ENCODE data around the gene TNS3. TPM values are rescaled to one million over a fixed set of nuclear protein-coding genes. Genes with fewer than 3 reads are reported as not detected.
"Not testable (repeated sequence)": the region's sequence is repeated elsewhere in the genome, so short reads cannot be mapped to it uniquely, and the experiment has no call there.

TNS3 gene
- total and polyA plus RNA-seq, 9 donors = 20.2 to 49.1 (median 29.7) TPM

DNA sequence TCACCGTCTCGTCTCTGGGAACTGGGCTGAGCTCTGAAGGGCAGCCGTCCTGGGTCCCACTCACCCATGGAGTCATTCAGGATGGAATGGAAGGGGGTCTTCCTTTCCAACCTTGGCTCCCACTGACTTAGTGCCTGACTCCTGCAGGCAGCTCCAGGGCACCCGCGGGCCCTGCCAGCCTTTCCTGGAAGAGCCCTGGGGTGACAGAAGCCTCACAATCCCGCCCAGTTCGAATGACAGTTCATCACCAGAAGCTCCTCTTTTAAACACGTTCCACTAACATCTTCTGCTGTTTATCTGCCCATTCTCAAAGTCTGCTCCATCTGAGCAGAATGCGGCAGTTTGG, 110.6 kb downstream of the TNS3 start:
- 89% methylated on average over 6 of the region's 9 CpGs for WGBS (ENCODE audit: insufficient coverage)
- Histone ChIP-seq H3K27ac (ENCODE audit: low read length) (no peak overlapping the region), H3K36me3 (ENCODE audit: control insufficient read depth, insufficient read depth, low read length) (peaks cover 4% of the 10 kb centered on the region), H3K4me1 (ENCODE audit: control insufficient read depth, insufficient read depth, low read length) (peaks cover 16% of the 10 kb centered on the region), H3K27me3 (ENCODE audit: control insufficient read depth, insufficient read depth, low read length) (no peaks in the 10 kb centered on the region), H3K9me3 (replicated peaks; ENCODE audit: control insufficient read depth, low read depth, low read length) (no peaks in the 10 kb centered on the region), H3K4me3 (ENCODE audit: low read length) (no peak overlapping the region)
- no peak for DNase-seq

DNA sequence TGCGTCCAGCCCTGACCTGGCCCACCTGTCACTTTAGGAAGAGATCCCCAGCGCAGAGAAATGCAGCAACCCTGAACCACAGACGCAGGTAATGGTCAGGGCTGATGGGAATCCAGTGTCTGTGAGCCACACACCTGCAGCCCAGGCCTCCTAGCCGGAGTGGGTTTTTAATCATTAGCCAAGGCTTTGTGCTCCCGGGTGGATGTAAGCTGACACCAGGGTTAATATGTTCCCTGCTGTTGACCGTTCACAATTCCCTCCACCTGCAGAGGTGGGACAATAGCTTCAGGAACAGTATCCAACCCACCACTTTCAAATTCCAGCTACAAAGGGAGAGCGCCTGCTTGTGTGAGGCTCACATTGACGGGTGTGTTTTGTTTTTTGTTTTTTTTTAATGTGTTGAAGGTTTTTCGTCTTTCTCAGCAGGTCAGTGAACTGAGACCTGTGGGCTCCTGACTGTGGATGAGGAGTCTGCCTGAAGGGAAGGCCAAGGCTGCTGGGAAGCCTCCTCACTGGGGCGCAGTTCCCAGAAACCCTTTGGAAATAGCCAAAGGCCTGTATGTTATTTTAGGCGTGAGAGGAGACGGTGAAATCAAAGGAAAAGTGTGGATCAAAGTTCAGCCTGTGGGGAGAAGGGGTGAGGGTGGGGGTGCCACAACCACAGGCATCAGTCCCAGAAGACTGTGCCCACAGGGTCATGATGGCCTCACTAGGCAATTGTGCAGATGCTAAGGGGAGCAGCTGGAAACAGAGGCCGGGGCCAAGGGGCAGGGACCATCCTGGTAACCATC, 111.1 kb downstream of the TNS3 start:
- H3K9me3 ChIP-seq (replicated peaks; ENCODE audit: control insufficient read depth, low read depth, low read length) = no peaks in the 10 kb centered on the region
- no peaks in the 10 kb centered on the region for H3K27me3 ChIP-seq (ENCODE audit: control insufficient read depth, insufficient read depth, low read length)
- H3K27ac ChIP-seq (ENCODE audit: low read length) = no peak overlapping the region
- no peak overlapping the region for H3K4me3 ChIP-seq (ENCODE audit: low read length)
- DNase-seq = no peak
- WGBS (ENCODE audit: insufficient coverage) = 44% methylated on average over 7 of the region's 13 CpGs
- peaks cover 4% of the 10 kb centered on the region for H3K36me3 ChIP-seq (ENCODE audit: control insufficient read depth, insufficient read depth, low read length)
- peaks cover 15% of the 10 kb centered on the region for H3K4me1 ChIP-seq (ENCODE audit: control insufficient read depth, insufficient read depth, low read length)

DNA sequence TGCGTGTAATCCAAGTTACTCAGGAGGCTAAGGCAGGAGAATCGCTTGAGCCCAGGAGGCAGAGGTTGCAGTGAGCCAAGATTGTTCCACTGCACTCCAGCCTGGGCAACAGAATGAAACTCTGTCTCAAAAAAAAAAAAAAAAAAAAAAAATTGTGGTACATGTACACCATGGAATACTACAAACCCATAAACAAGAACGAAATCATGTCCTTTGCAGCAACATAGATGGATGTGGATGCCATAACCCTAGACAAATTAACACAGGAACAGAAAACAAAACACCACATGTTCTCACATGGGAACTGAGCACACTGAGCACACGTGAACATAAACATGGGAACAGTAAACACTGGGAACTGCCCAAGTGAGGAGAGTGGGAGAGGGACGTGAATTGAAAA, 112.1 kb downstream of the TNS3 start:
- 100% methylated on average over 2 of the region's 5 CpGs for whole genome bisulfite sequencing (ENCODE audit: insufficient coverage)
- not testable (repeated sequence) for H3K36me3 ChIP-seq (ENCODE audit: control insufficient read depth, insufficient read depth, low read length); H3K27me3 ChIP-seq (ENCODE audit: control insufficient read depth, insufficient read depth, low read length); H3K9me3 ChIP-seq (replicated peaks; ENCODE audit: control insufficient read depth, low read depth, low read length); H3K4me3 ChIP-seq (ENCODE audit: low read length); DNase-seq; H3K27ac ChIP-seq (ENCODE audit: low read length)
- peaks cover 10% of the 10 kb centered on the region for H3K4me1 ChIP-seq (ENCODE audit: control insufficient read depth, insufficient read depth, low read length)

DNA sequence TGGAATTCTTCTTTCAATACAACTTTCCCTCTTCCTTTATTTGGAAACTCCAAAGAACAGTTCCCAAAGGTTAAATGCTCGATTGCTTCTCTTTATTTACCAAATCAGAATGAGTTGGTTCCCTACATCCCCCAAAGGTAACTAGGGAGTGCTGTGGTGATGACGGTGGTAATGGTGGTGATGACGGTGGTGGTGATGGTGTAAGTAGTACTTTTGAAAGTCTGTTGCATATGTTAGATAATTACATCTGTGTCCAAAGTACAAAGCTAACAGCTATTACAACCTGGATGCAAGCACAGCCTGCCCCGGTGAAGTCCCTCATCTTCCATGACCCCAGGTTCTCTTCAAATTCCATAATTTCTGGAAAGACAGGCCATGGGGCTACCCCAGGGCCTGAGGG, 115.1 kb downstream of the TNS3 start:
- Histone ChIP-seq H3K27me3 (ENCODE audit: control insufficient read depth, insufficient read depth, low read length) (no peaks in the 10 kb centered on the region), H3K4me1 (ENCODE audit: control insufficient read depth, insufficient read depth, low read length) (peaks cover 19% of the 10 kb centered on the region), H3K9me3 (replicated peaks; ENCODE audit: control insufficient read depth, low read depth, low read length) (no peaks in the 10 kb centered on the region), H3K36me3 (ENCODE audit: control insufficient read depth, insufficient read depth, low read length) (no peaks in the 10 kb centered on the region), H3K27ac (ENCODE audit: low read length) (no peak overlapping the region), H3K4me3 (ENCODE audit: low read length) (no peak overlapping the region)
- no CpG with 5 or more reads among the region's 4 CpGs for WGBS (ENCODE audit: insufficient coverage)
- DNase-seq = no peak

DNA sequence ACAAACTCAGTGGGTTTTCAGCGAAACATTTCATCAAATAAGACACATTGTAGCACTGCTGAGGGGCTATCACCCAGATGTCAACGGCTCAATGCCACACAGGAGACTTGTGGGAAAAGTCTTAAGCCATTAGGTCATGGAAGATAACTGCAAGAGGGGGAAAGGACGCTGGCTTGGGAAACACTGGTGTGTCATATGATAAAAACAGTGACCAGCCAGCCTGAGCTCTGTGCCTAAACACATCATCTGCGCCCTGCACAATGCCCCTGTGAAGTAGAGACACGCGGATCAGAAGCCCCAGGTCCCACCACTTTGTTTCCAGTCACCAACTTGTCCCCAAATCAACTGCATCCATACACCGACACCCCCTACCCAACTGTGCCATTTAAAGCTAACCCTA, 116.7 kb downstream of the TNS3 start:
- H3K9me3 ChIP-seq (replicated peaks; ENCODE audit: control insufficient read depth, low read depth, low read length) = no peaks in the 10 kb centered on the region
- no peak for DNase-seq
- H3K27me3 ChIP-seq (ENCODE audit: control insufficient read depth, insufficient read depth, low read length) = no peaks in the 10 kb centered on the region
- no peak overlapping the region for H3K4me3 ChIP-seq (ENCODE audit: low read length)
- no peaks in the 10 kb centered on the region for H3K36me3 ChIP-seq (ENCODE audit: control insufficient read depth, insufficient read depth, low read length)
- WGBS (ENCODE audit: insufficient coverage) = 81% methylated on average over 6 of the region's 7 CpGs
- H3K4me1 ChIP-seq (ENCODE audit: control insufficient read depth, insufficient read depth, low read length) = peaks cover 34% of the 10 kb centered on the region
- H3K27ac ChIP-seq (ENCODE audit: low read length) = no peak overlapping the region

DNA sequence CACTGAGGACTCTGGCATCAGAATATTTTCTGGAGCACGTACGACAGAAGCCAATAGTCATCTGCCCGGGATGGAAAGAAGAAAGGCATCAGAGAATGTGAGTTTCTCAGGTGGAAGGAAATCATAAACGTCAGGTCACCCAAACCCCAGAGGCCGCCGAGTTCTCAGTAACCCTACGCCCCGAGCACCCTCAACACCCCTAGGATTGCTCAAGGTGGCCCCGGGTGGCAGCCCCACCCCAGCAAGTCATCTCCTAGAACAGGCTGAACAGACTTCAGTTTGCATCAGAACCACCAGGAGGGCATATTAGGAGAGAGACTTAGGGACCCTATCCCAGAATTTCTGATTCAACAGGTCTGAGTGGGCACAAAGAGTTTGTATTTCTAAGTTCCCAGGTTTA, 117.6 kb downstream of the TNS3 start:
- Histone ChIP-seq H3K27me3 (ENCODE audit: control insufficient read depth, insufficient read depth, low read length) (no peaks in the 10 kb centered on the region), H3K4me3 (ENCODE audit: low read length) (no peak overlapping the region), H3K4me1 (ENCODE audit: control insufficient read depth, insufficient read depth, low read length) (peaks cover 38% of the 10 kb centered on the region), H3K9me3 (replicated peaks; ENCODE audit: control insufficient read depth, low read depth, low read length) (no peaks in the 10 kb centered on the region), H3K27ac (ENCODE audit: low read length) (no peak overlapping the region), H3K36me3 (ENCODE audit: control insufficient read depth, insufficient read depth, low read length) (no peaks in the 10 kb centered on the region)
- WGBS (ENCODE audit: insufficient coverage) = 80% methylated on average over 1 of the region's 9 CpGs
- DNase-seq = no peak

DNA sequence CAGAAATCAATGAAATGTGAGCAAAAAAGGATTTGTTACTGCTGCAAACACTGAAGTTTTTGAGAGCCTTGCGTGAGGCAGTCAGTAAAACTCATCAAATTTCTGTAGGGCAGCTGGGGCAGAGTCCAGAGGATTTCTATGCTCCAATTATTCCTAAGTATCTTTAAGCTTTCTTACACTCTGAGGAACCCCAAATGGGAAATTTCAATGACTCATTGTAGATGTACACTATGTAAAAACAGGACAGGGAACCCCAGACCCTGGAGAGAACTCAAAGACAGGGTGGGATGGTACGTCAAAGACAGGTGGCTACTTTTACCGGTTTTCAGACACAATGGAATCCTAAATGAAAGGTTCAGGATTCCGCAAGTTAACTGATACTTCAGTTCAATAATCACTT, 120.2 kb downstream of the TNS3 start:
- no peaks in the 10 kb centered on the region for H3K9me3 ChIP-seq (replicated peaks; ENCODE audit: control insufficient read depth, low read depth, low read length)
- no peaks in the 10 kb centered on the region for H3K27me3 ChIP-seq (ENCODE audit: control insufficient read depth, insufficient read depth, low read length)
- WGBS (ENCODE audit: insufficient coverage) = 34% methylated on average over 3 of the region's 4 CpGs
- peaks cover 46% of the 10 kb centered on the region for H3K4me1 ChIP-seq (ENCODE audit: control insufficient read depth, insufficient read depth, low read length)
- no peak for DNase-seq
- no peak overlapping the region for H3K27ac ChIP-seq (ENCODE audit: low read length)
- H3K36me3 ChIP-seq (ENCODE audit: control insufficient read depth, insufficient read depth, low read length) = no peaks in the 10 kb centered on the region
- no peak overlapping the region for H3K4me3 ChIP-seq (ENCODE audit: low read length)

DNA sequence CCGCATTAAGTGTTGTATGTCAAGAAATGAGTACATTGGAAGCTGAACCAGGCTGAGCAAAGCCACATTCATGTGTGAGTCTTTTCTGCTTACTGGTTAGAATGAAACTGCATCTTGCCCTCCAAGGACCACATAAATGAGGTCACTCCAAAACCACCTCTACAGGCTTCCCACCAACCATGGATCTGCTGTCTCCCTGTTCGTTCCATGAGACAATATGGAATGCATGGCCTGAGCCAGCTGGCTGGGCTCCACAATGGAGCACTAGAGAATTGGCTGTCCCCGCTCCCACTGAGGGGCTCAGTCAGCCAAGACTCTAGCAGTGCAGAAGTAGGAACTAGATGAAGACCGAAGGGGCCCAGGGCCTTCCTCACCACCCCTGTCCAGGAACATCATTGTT, 120.8 kb downstream of the TNS3 start:
- no peaks in the 10 kb centered on the region for H3K27me3 ChIP-seq (ENCODE audit: control insufficient read depth, insufficient read depth, low read length)
- H3K27ac ChIP-seq (ENCODE audit: low read length) = no peak overlapping the region
- peaks cover 43% of the 10 kb centered on the region for H3K4me1 ChIP-seq (ENCODE audit: control insufficient read depth, insufficient read depth, low read length)
- no peaks in the 10 kb centered on the region for H3K36me3 ChIP-seq (ENCODE audit: control insufficient read depth, insufficient read depth, low read length)
- DNase-seq = peak; percentile 86
- 25% methylated on average over 4 of the region's 4 CpGs for WGBS (ENCODE audit: insufficient coverage)
- no peaks in the 10 kb centered on the region for H3K9me3 ChIP-seq (replicated peaks; ENCODE audit: control insufficient read depth, low read depth, low read length)
- no peak overlapping the region for H3K4me3 ChIP-seq (ENCODE audit: low read length)

DNA sequence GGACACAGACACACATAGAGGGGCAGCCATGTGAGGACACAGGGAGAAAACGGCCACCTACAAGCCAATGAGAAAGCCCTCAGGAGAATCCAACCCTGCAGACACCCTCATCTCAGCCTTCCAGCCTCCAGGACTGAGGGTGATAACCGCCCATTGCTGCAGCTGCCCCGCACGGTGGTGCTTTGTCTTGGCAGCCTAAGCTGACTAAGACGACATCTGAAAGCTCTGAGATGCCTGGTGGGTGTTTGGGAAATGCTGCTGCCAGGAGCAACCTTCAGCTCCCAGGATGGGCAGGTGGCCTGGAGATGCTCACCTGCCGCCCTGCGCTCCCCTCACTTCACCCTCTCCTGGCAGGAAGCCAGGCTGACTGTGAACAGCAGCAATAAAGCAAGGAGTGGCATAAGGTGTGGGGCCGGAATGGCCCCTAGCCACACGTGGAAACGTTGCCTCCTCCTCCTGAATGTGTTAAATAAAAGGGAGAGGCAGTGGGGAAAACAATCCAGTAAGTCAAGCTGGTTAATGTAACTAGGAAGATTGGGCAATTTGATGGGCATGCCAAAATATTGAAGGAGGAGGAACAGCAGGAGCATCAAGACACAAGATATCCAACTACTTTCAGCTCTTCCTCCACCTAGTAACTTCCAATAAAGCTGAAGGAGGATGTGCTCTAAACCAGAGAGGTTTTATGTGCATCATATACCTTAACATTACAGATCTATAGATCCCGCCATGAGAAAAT, 121.5 kb downstream of the TNS3 start:
- no peaks in the 10 kb centered on the region for H3K36me3 ChIP-seq (ENCODE audit: control insufficient read depth, insufficient read depth, low read length)
- no peak for DNase-seq
- H3K27me3 ChIP-seq (ENCODE audit: control insufficient read depth, insufficient read depth, low read length) = no peaks in the 10 kb centered on the region
- H3K27ac ChIP-seq (ENCODE audit: low read length) = no peak overlapping the region
- H3K9me3 ChIP-seq (replicated peaks; ENCODE audit: control insufficient read depth, low read depth, low read length) = no peaks in the 10 kb centered on the region
- peaks cover 47% of the 10 kb centered on the region for H3K4me1 ChIP-seq (ENCODE audit: control insufficient read depth, insufficient read depth, low read length)
- no peak overlapping the region for H3K4me3 ChIP-seq (ENCODE audit: low read length)
- no CpG with 5 or more reads among the region's 11 CpGs for WGBS (ENCODE audit: insufficient coverage)

DNA sequence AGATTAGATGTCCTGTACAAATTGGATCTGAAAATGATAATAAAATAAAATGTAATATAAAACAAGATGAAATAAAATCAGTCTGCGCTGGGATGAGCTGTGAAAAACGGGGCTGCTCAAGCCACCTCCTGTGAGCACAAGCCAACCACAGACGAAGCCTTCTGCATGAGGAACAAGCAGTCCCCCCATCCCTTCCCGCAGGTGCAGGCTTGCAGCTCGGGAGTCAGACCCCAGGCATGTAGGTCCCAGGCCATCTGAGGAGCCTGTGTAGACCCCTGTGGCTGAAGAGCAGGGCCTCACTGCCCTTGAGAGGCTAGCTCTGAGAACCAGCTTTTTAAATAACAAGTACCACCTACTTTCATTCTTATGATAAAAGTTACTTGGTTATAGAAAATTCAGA, 123.4 kb downstream of the TNS3 start:
- peak overlapping the region; percentile 58 for H3K27ac ChIP-seq (ENCODE audit: low read length)
- DNase-seq = no peak
- no peaks in the 10 kb centered on the region for H3K27me3 ChIP-seq (ENCODE audit: control insufficient read depth, insufficient read depth, low read length)
- H3K9me3 ChIP-seq (replicated peaks; ENCODE audit: control insufficient read depth, low read depth, low read length) = no peaks in the 10 kb centered on the region
- H3K4me1 ChIP-seq (ENCODE audit: control insufficient read depth, insufficient read depth, low read length) = peaks cover 62% of the 10 kb centered on the region
- H3K36me3 ChIP-seq (ENCODE audit: control insufficient read depth, insufficient read depth, low read length) = no peaks in the 10 kb centered on the region
- no peak overlapping the region for H3K4me3 ChIP-seq (ENCODE audit: low read length)
- WGBS (ENCODE audit: insufficient coverage) = 65% methylated on average over 2 of the region's 5 CpGs
